ENCODE measurements around the gene EIF4G1. TPM values are rescaled to one million over a fixed set of nuclear protein-coding genes. Genes with fewer than 3 reads are reported as not detected.

The EIF4G1 gene
- total and polyA plus RNA-seq, 2 experiments from 2014 or later = 227 to 552 TPM

GRCh38 chr3:184358124-184358767 is 43.8 kb downstream of the EIF4G1 start (continued):
- TF ChIP-seq JUNB (IDR thresholded peaks at IDR 0.05; ENCODE audit: unreplicated experiment) (no peak), EZH2phosphoT487 (IDR thresholded peaks at IDR 0.05; ENCODE audit: unreplicated experiment) (no peak)

GRCh38 chr3:184358921-184359350 is 44.5 kb downstream of the EIF4G1 start:
- H4K20me1 ChIP-seq (replicated peaks; ENCODE audit: insufficient read depth) = no peaks in the 10 kb centered on the region
- H3K9me2 ChIP-seq (ENCODE audit: insufficient read depth) = no peaks in the 10 kb centered on the region
- H2AFZ ChIP-seq = no peak overlapping the region
- H3K4me1 ChIP-seq (ENCODE audit: insufficient read depth) = peaks cover 14% of the 10 kb centered on the region
- 0 out of 2 replicates have a peak, but pooled peaks cover 3% of the 10 kb centered on the region for H3K36me3 ChIP-seq (ENCODE audit: insufficient read depth)
- peaks cover 5% of the 10 kb centered on the region; the same call in 1 of the 2 replicates for H3F3A ChIP-seq (replicated peaks; ENCODE audit: low read depth)
- H3K4me1 Mint-ChIP-seq = peaks cover 18% of the 10 kb centered on the region
- peaks cover 22% of the 10 kb centered on the region for H3K27me3 Mint-ChIP-seq (ENCODE audit: insufficient read depth, low read depth, poor library complexity)
- no peak overlapping the region for H3K4me2 ChIP-seq
- H3K4me3 ChIP-seq = no peak overlapping the region
- ATAC-seq = no peak
- no peak overlapping the region for H3K4me3 Mint-ChIP-seq
- no peak overlapping the region for H3K27ac ChIP-seq (ENCODE audit: low read depth)
- H3K27me3 ChIP-seq (ENCODE audit: insufficient read depth) = peaks cover 14% of the 10 kb centered on the region
- no peak overlapping the region for H3K27ac Mint-ChIP-seq
- DNase-seq (ENCODE audit: low spot score) = no peak
- peaks cover 6% of the 10 kb centered on the region for H3K79me2 ChIP-seq (replicated peaks; ENCODE audit: insufficient read depth)
- peaks cover 20% of the 10 kb centered on the region for H3K36me3 Mint-ChIP-seq (ENCODE audit: low read depth)
- H3K9me3 Mint-ChIP-seq = peaks cover 2% of the 10 kb centered on the region; the same call in 1 of the 3 replicates
- no peak for TF ChIP-seq JUNB (IDR thresholded peaks at IDR 0.05; ENCODE audit: unreplicated experiment)
- no peak for TF ChIP-seq REST (IDR thresholded peaks at IDR 0.05; ENCODE audit: unreplicated experiment)

GRCh38 chr3:184359610-184360009 is 45.2 kb downstream of the EIF4G1 start:
- Histone ChIP-seq H3K36me3 (ENCODE audit: insufficient read depth) (0 out of 2 replicates have a peak, but pooled peaks cover 3% of the 10 kb centered on the region), H3K27ac (ENCODE audit: low read depth) (no peak overlapping the region), H3K4me2 (peak overlapping the region; percentile 96; the same call in 1 of the 2 replicates), H3K79me2 (replicated peaks; ENCODE audit: insufficient read depth) (peaks cover 13% of the 10 kb centered on the region), H3K4me1 (ENCODE audit: insufficient read depth) (peaks cover 19% of the 10 kb centered on the region), H3F3A (replicated peaks; ENCODE audit: low read depth) (peaks cover 5% of the 10 kb centered on the region; the same call in 1 of the 2 replicates), H3K4me3 (no peak overlapping the region), H3K27me3 (ENCODE audit: insufficient read depth) (peaks cover 14% of the 10 kb centered on the region), H4K20me1 (replicated peaks; ENCODE audit: insufficient read depth) (no peaks in the 10 kb centered on the region; the same call in 1 of the 2 replicates), H3K9me2 (ENCODE audit: insufficient read depth) (no peaks in the 10 kb centered on the region), H2AFZ (no peak overlapping the region)
- DNase-seq (ENCODE audit: low spot score) (peak; percentile 43), ATAC-seq (peak; percentile 1; the same call in 2 of the 3 replicates)
- Mint-ChIP-seq H3K27me3 (ENCODE audit: insufficient read depth, low read depth, poor library complexity) (peaks cover 22% of the 10 kb centered on the region), H3K4me3 (peak overlapping the region; percentile 81), H3K36me3 (ENCODE audit: low read depth) (peaks cover 24% of the 10 kb centered on the region), H3K9me3 (peaks cover 2% of the 10 kb centered on the region; the same call in 1 of the 3 replicates), H3K4me1 (peaks cover 23% of the 10 kb centered on the region), H3K27ac (no peak overlapping the region)
- TF ChIP-seq REST (IDR thresholded peaks at IDR 0.05; ENCODE audit: unreplicated experiment) (no peak), EZH2phosphoT487 (IDR thresholded peaks at IDR 0.05; ENCODE audit: unreplicated experiment) (no peak), ZNF331 (CRISPR knock-in tag; IDR thresholded peaks at IDR 0.05; ENCODE audit: low read depth) (no peak), ETS1 (IDR thresholded peaks at IDR 0.05) (no peak), EZH2 (IDR thresholded peaks at IDR 0.05; ENCODE audit: low read depth, unreplicated experiment) (no peak), CREB1 (CRISPR knock-in tag; IDR thresholded peaks at IDR 0.05; ENCODE audit: low read depth) (no peak), CTCF (conservative IDR thresholded peaks at IDR 0.05; ENCODE audit: low read depth in 2 of 2) (no peak), JUNB (IDR thresholded peaks at IDR 0.05; ENCODE audit: unreplicated experiment) (no peak), STAT1 (IDR thresholded peaks at IDR 0.05; ENCODE audit: unreplicated experiment) (no peak)
